Neutrophil (primary cell): ENCODE results near the gene VSTM4.

Source experiments
- H3K27ac ChIP-seq: fragments of 200-600 bp; sonication (generic); 2 replicates; pipeline ENCODE4 v1.5.1; 2016; ENCODE audit warnings: mild to moderate bottlenecking, moderate library complexity
- H3K27me3 ChIP-seq: fragments of 200-600 bp; sonication (generic); 2 replicates; pipeline ENCODE4 v1.6.0; 2016; ENCODE audit warnings: mild to moderate bottlenecking
- H3K36me3 ChIP-seq: fragments of 200-600 bp; sonication (generic); 2 replicates; pipeline ENCODE4 v1.5.1; 2017
- H3K4me1 ChIP-seq, 2 experiments: fragments of 200-600 bp in 1 of 2; sonication (generic) in 1 of 2; 1 replicate in 1 of 2; 2 replicates in 1 of 2; pipeline versions ENCODE4 v1.5.1 to v1.6.1; 2013 to 2016; ENCODE audit warnings: low read depth in 1 of 2, low read length in 1 of 2, mild to moderate bottlenecking in 1 of 2, moderate library complexity in 1 of 2; ENCODE audit not compliant: control insufficient read depth in 1 of 2, insufficient read depth in 1 of 2
- H3K4me3 ChIP-seq, 2 experiments: fragments of 200-600 bp in 1 of 2; sonication (generic) in 1 of 2; 1 replicate in 1 of 2; 2 replicates in 1 of 2; pipeline ENCODE4 v1.5.1; 2013 to 2016; ENCODE audit warnings: low read depth in 1 of 2, low read length in 1 of 2, mild to moderate bottlenecking in 1 of 2, moderate library complexity in 1 of 2
- H3K9me3 ChIP-seq: fragments of 200-600 bp; sonication (generic); 2 replicates; pipeline ENCODE4 v1.5.1; 2016
- CTCF ChIP-seq: fragments of 200-600 bp; sonication (generic); IDR thresholded peaks from 2 replicates; pipeline ENCODE4 v1.5.1; 2016; ENCODE audit warnings: antibody characterized with exemption

Gene VSTM4

DNA sequence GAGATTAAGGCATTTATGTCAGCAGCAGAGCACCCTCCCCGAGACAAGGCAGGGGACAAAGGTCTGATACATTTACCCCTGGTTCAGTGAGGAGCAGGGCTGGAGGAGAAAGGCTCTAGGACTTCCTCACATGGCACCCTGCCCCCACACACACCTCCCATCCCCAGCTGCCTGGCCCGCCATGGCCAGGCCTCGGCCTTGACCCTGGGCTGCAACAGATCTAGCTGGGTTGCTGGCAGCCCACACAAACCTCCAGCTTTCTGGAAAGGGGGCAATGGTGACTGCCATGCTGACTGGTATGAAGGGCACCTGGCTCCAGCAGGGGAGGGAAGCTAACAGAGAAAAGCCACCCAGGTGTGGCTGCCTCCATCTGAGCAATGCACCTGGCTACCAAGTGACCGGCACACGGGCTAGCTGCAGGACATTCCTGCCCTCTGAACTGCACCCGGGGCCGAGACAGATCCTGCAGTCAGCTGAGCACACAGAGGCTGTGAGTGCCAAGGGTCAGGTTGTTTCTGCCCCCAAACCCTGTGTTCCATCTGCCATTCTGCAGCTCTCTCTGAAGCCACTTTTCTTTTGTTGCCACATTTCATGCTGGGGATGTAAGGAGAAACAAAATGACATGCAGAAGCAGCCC, 89.9 kb downstream of the VSTM4 start:
- Histone ChIP-seq H3K36me3 (no peaks in the 10 kb centered on the region), H3K27ac (no peak overlapping the region), H3K4me3 (no peak overlapping the region), H3K9me3 (no peaks in the 10 kb centered on the region), H3K27me3 (peaks cover 5% of the 10 kb centered on the region), H3K4me1 (peaks cover 12% of the 10 kb centered on the region in 2 experiments)
- TF ChIP-seq CTCF, result no peak

- Histone ChIP-seq H3K4me3 (no peak overlapping the region), H3K27ac (no peak overlapping the region), H3K4me1 (peaks cover 12% of the 10 kb centered on the region in 2 experiments), H3K27me3 (peaks cover 5% of the 10 kb centered on the region), H3K9me3 (no peaks in the 10 kb centered on the region), H3K36me3 (no peaks in the 10 kb centered on the region)
- no peak for TF ChIP-seq CTCF
Measured at GRCh38 chr10:49024484-49024883, 90.8 kb downstream of the VSTM4 start.

- no peak for TF ChIP-seq CTCF
- H3K27me3 ChIP-seq, result peaks cover 5% of the 10 kb centered on the region
- no peak overlapping the region for H3K4me3 ChIP-seq
- H3K36me3 ChIP-seq, result no peaks in the 10 kb centered on the region
- H3K9me3 ChIP-seq, result no peaks in the 10 kb centered on the region
- H3K4me1 ChIP-seq, result peaks cover 12% of the 10 kb centered on the region in 2 experiments
- H3K27ac ChIP-seq, result no peak overlapping the region
Measured at GRCh38 chr10:49023752-49024151, 91.6 kb downstream of the VSTM4 start.

DNA sequence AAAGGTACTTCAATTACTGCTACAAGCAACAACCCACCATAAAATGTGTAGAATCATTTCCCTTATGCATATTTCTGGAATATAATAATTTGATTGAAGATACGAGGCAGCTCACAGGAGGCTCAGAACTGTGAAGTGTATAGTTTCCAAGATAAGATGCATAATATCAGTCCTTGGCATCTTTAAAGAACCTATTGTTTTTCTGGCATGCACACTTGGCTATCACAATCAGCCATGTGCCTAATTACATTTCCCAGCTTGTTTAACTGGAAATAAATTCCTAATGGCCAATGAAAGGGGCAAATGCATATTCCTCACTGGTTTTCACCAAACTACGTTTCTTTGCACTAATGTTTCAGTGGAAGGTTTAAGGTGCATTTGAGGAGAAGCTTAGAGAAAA, 92.3 kb downstream of the VSTM4 start:
- H3K27me3 ChIP-seq, result peaks cover 5% of the 10 kb centered on the region
- TF ChIP-seq CTCF, result no peak
- no peak overlapping the region for H3K27ac ChIP-seq
- H3K36me3 ChIP-seq, result no peaks in the 10 kb centered on the region
- no peaks in the 10 kb centered on the region for H3K9me3 ChIP-seq
- H3K4me1 ChIP-seq, result peaks cover 12% of the 10 kb centered on the region in 2 experiments
- H3K4me3 ChIP-seq, result no peak overlapping the region

DNA sequence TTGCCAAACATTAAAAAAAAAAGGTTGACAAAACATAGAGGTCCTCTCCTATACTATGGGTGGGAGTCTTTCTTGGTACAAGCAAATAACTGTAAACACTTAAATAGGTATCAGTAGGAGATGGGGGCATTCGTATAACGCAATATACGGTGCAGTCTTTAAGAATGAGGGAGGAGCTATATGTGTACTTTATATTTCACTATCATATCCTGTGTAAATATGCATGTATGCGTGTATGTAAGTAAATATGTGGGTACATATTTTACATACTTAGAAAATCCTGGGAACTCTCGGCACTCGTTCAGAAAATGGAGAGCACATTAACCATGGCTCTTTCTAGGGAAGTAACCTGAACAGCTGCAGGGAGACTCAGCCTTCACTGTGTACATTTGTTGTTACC, 93.6 kb downstream of the VSTM4 start:
- Histone ChIP-seq H3K4me3 (no peak overlapping the region), H3K27ac (no peak overlapping the region), H3K36me3 (no peaks in the 10 kb centered on the region), H3K4me1 (peaks cover 7 to 8% of the 10 kb centered on the region in 2 experiments), H3K27me3 (peaks cover 5% of the 10 kb centered on the region), H3K9me3 (no peaks in the 10 kb centered on the region)
- TF ChIP-seq CTCF, result no peak
